ENCODE results near the gene SMYD2. TPM values are rescaled to one million over a fixed set of nuclear protein-coding genes. Genes with fewer than 3 reads are reported as not detected.

Gene SMYD2
- total and polyA plus RNA-seq, 10 of the 15 experiments (the other 5 are each of a cell fraction or from before 2014, with no cell fraction given): 8.3 to 55.7 (median 26.4) TPM

DNA sequence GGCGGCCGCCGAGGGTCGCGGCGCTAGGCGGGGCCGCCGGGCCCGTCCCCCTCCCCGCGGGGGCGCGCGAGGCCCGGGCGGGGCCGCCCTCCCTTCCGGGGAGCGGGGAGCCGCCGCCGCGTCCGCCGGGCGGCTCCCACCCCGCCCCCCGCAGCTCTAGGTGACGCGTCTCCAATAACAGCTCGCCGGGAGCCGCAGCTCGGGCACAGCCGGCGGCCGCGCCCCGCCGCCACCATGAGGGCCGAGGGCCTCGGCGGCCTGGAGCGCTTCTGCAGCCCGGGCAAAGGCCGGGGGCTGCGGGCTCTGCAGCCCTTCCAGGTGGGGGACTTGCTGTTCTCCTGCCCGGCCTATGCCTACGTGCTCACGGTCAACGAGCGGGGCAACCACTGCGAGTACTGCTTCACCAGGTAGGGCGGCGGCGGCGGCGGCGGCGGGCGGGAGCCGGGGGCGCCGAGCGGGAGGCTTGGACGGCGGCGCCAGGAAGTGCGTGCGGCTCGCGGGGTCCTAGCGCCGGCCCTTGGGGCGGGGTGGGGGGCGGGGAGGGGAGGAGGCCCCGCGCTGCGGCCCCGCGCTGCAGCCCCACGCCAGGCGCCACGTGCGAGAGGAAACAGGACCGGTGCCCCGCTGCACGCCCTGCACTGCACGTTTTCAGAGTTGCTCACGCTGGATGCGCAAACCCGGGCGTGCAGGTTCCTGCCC lies at the start of gene SMYD2 (continued):
- TF ChIP-seq ZNF207 (IDR thresholded peaks at IDR 0.05; ENCODE audit: borderline replicate concordance): 0 out of 2 replicates have a peak, but pooled peaks have one; percentile 35
- no peak for TF ChIP-seq CREB1 (IDR thresholded peaks at IDR 0.05; ENCODE audit: low read depth)
- TF ChIP-seq, protein P1, sequence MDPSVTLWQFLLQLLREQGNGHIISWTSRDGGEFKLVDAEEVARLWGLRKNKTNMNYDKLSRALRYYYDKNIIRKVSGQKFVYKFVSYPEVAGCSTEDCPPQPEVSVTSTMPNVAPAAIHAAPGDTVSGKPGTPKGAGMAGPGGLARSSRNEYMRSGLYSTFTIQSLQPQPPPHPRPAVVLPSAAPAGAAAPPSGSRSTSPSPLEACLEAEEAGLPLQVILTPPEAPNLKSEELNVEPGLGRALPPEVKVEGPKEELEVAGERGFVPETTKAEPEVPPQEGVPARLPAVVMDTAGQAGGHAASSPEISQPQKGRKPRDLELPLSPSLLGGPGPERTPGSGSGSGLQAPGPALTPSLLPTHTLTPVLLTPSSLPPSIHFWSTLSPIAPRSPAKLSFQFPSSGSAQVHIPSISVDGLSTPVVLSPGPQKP (IDR thresholded peaks at IDR 0.05; ENCODE audit: low read depth, low read length): no peak
- TF ChIP-seq RELA (IDR thresholded peaks at IDR 0.05; ENCODE audit: borderline replicate concordance, partially characterized antibody): no peak
- TF ChIP-seq TCF3 (IDR thresholded peaks at IDR 0.05; ENCODE audit: borderline replicate concordance, insufficient read depth, low read depth, low read length): no peak
- no peak for TF ChIP-seq CEBPB (IDR thresholded peaks at IDR 0.05; ENCODE audit: borderline replicate concordance in 1 of 2, low read depth in 2 of 2, low read length in 2 of 2)
- TF ChIP-seq SMAD5 (IDR thresholded peaks at IDR 0.05; ENCODE audit: low read depth): no peak; the same call in 1 of the 2 replicates
- peak; percentile 81 for TF ChIP-seq MXI1 (IDR thresholded peaks at IDR 0.05; ENCODE audit: low read depth, low read length)
- peak; percentile 74 for TF ChIP-seq IKZF1 (conservative IDR thresholded peaks at IDR 0.05)

DNA sequence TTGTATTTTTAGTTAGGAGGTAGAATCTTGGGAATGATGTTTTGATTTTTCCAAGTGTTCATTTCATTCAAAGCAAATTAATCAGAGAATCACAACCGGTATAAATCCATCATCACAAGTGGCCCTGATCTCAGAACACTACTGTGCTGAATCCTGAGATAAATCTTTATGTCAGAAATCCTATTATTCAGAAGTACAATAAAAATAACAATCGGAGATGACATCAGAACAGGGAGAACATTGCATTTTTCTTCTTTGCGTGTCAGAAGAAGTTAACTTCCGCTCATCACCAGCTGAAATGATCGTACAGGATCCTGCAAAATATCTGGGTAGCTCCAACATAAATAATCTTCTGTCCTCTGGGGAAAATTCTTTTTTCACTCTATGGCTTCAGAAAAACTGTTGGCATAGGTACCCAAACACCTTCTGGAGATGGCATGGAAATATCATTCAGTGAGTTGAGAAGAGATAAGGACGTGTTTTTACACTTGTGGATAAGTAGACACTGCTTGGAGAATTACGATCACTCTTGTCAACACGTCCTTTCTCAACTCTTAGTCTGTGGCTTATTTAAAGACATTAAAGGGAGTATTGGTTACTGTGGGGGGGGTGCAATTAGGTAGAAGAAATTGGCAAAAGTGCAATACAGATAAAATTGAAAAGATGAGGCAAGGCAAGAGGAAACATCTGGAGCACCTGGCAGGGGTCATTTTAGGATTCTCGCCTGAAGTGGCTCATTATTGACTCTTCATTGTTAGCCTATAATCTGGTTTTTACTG lies 46.9 kb upstream of the SMYD2 start:
- H3K4me1 ChIP-seq (ENCODE audit: control insufficient read depth, insufficient read depth, low read length): no peaks in the 10 kb centered on the region
- ChIA-PET RAD21 (ENCODE audit: unreplicated experiment) (no interaction called here), POLR2A (no interaction called here), CTCF (no interaction called here), SMC1A (ENCODE audit: uncharacterized antibody, unreplicated experiment) (no interaction called here)
- H3K4me3 ChIP-seq: no peak overlapping the region
- H3K36me3 ChIP-seq (ENCODE audit: control insufficient read depth in 2 of 2, insufficient read depth in 2 of 2, low read length in 1 of 2): no peaks in the 10 kb centered on the region
- H3K27me3 ChIP-seq (replicated peaks in 1 of 2; ENCODE audit: control insufficient read depth in 2 of 2, insufficient read depth in 2 of 2, low read length in 1 of 2): no peaks in the 10 kb centered on the region; a peak in 1 of 4 replicates
- H3K79me2 ChIP-seq (ENCODE audit: control insufficient read depth, insufficient read depth, low read length): no peaks in the 10 kb centered on the region
- H3K9ac ChIP-seq (ENCODE audit: control insufficient read depth, insufficient read depth, low read length): no peak overlapping the region
- 51% methylated on average over 9 of the region's 9 CpGs for WGBS (ENCODE audit: insufficient coverage, insufficient replicate concordance, low lambda C conversion rate, missing lambda C conversion rate)
- BruUV-seq (replicated peaks): no TSS peak
- in situ Hi-C loops (cut with MboI) (no loop called here), intact Hi-C loops (cut with micrococcal nuclease; ENCODE audit: unreplicated experiment) (loop anchor here (10.0 kb wide), 1 partner anchor 1771 kb away; no protein-coding TSS in a partner anchor)
- DNase-seq (ENCODE audit: low read depth, low spot score): no peak
- no peak for ATAC-seq
- H3K27ac ChIP-seq (ENCODE audit: control insufficient read depth, insufficient read depth): no peak overlapping the region
- no peaks in the 10 kb centered on the region for H3K9me3 ChIP-seq (replicated peaks; ENCODE audit: control insufficient read depth, insufficient read depth, low read length)
- no peak overlapping the region for H3K4me2 ChIP-seq (ENCODE audit: control insufficient read depth, insufficient read depth)
- no peak for FAIRE-seq
- H4K20me1 ChIP-seq (ENCODE audit: control insufficient read depth, insufficient read depth): no peaks in the 10 kb centered on the region
- no peak overlapping the region for H2AFZ ChIP-seq (ENCODE audit: control insufficient read depth, low read depth, low read length)
- TF ChIP-seq KLF5 (IDR thresholded peaks at IDR 0.05; ENCODE audit: partially characterized antibody) (no peak), SPI1 (IDR thresholded peaks at IDR 0.05; ENCODE audit: borderline replicate concordance, insufficient read depth, low read depth, low read length) (no peak), SMC3 (IDR thresholded peaks at IDR 0.05; ENCODE audit: borderline replicate concordance, low read length) (no peak), GATAD2B (conservative IDR thresholded peaks at IDR 0.05; ENCODE audit: low read depth) (no peak)

Measured in GM12878 (cell line).